Smooth muscle cell (in vitro differentiated cells): Measurements from ENCODE around the gene IGF2BP3. TPM values are rescaled to one million over a fixed set of nuclear protein-coding genes. Genes with fewer than 3 reads are reported as not detected.
"Not testable (repeated sequence)": the region's sequence is repeated elsewhere in the genome, so short reads cannot be mapped to it uniquely, and the experiment has no call there.

ENCODE experiments used
- DNase-seq: peaks from one replicate; lab custom pipeline; 2025; ENCODE audit not compliant: unreplicated experiment; lab: John Stamatoyannopoulos, UW
- H2AFZ ChIP-seq: fragments of 200-600 bp; sonication (generic); 2 replicates; pipeline ENCODE4 v1.6.0; 2016; ENCODE audit warnings: antibody characterized with exemption, low read depth, mild to moderate bottlenecking
- H3F3A ChIP-seq: fragments of 200-600 bp; sonication (generic); 2 replicates; pipeline ENCODE4 v1.6.0; 2017; ENCODE audit warnings: antibody characterized with exemption, low read depth
- H3K27ac ChIP-seq: fragments of 200-600 bp; sonication (generic); 2 replicates; pipeline ENCODE4 v1.5.1; 2016; ENCODE audit warnings: low read depth, mild to moderate bottlenecking
- H3K27me3 ChIP-seq: fragments of 200-600 bp; sonication (generic); 2 replicates; pipeline ENCODE4 v1.6.1; 2016; ENCODE audit warnings: low read depth, mild to moderate bottlenecking
- H3K36me3 ChIP-seq: fragments of 200-600 bp; sonication (generic); 2 replicates; pipeline ENCODE4 v1.5.1; 2016; ENCODE audit warnings: low read depth
- H3K4me1 ChIP-seq: fragments of 200-600 bp; sonication (generic); 2 replicates; pipeline ENCODE4 v1.5.1; 2016; ENCODE audit warnings: low read depth
- H3K4me2 ChIP-seq: fragments of 200-600 bp; sonication (generic); 2 replicates; pipeline ENCODE4 v1.6.0; 2016; ENCODE audit warnings: mild to moderate bottlenecking
- H3K4me3 ChIP-seq: fragments of 200-600 bp; sonication (generic); 2 replicates; pipeline ENCODE4 v1.5.1; 2016; ENCODE audit warnings: mild to moderate bottlenecking
- H3K79me2 ChIP-seq: fragments of 200-600 bp; sonication (generic); 2 replicates; pipeline ENCODE4 v1.6.0; 2016; ENCODE audit warnings: low read depth, mild to moderate bottlenecking
- H3K9ac ChIP-seq: fragments of 200-600 bp; sonication (generic); 2 replicates; pipeline ENCODE4 v1.6.0; 2016; ENCODE audit warnings: low read depth
- H3K9me3 ChIP-seq: fragments of 200-600 bp; sonication (generic); replicated peaks from 2 replicates; pipeline ENCODE4 v1.5.1; 2016; ENCODE audit warnings: low read depth
- H4K20me1 ChIP-seq: fragments of 200-600 bp; sonication (generic); 2 replicates; pipeline ENCODE4 v1.6.0; 2016; ENCODE audit warnings: low read depth
- CTCF ChIP-seq: fragments of 200-600 bp; sonication (generic); IDR thresholded peaks from 2 replicates; pipeline ENCODE4 v1.5.1; 2017; ENCODE audit warnings: borderline replicate concordance, mild to moderate bottlenecking, antibody characterized with exemption; ENCODE audit not compliant: insufficient read depth, poor library complexity, severe bottlenecking
- WGBS: methylation state at CpG from one replicate; pipeline ENCODE4 v1.1.7; 2016; ENCODE audit warnings: low lambda C conversion rate; 5-methylcytosine and 5-hydroxymethylcytosine counted together
- polyA plus RNA-seq: library from polyadenylated mRNA; unstranded; fragments of >200 nt; fragmentation: Nextera tagmentation; extraction: Ambion mirVana; gene quantifications from 2 replicates; pipeline ENCODE4 v1.2.1, GENCODE V29; 2016
- total RNA-seq: library from RNA; depleted of rRNA; stranded (reverse); fragments of >200 nt; gene quantifications from 2 replicates; pipeline ENCODE4 v1.2.3, GENCODE V29; 2014

Gene IGF2BP3
- 28.1 and 35.2 TPM in 2 replicates for total RNA-seq
- 7.9 and 9.7 TPM in 2 replicates for polyA plus RNA-seq

GRCh38 chr7:23470330-23471105 is at the start of gene IGF2BP3:
Gene IGF2BP3, minus strand, starts transcription at chr7:23470491. Its CDS starts 381 bp downstream, at chr7:23470110.
- Histone ChIP-seq H2AFZ (peak within 1 kb of the TSS; percentile 65), H3K36me3 (no peaks in the 10 kb centered on the region), H3K9ac (peak within 1 kb of the TSS; percentile 76), H3F3A (peaks cover 4% of the 10 kb centered on the region), H3K79me2 (peaks cover 43% of the 10 kb centered on the region), H3K27ac (peak within 1 kb of the TSS; percentile 87), H3K27me3 (no peaks in the 10 kb centered on the region), H3K4me3 (peak within 1 kb of the TSS; percentile 69), H3K4me1 (peaks cover 36% of the 10 kb centered on the region), H4K20me1 (peaks cover 21% of the 10 kb centered on the region), H3K9me3 (no peaks in the 10 kb centered on the region), H3K4me2 (peak within 1 kb of the TSS; percentile 94)
- DNase-seq = peak; percentile 41
- TF ChIP-seq CTCF = no peak
- WGBS = under 1% methylated on average over 33 of the region's 34 CpGs

- Histone ChIP-seq H3K4me2 (no peak overlapping the region), H3K9ac (no peak overlapping the region), H3K4me1 (no peaks in the 10 kb centered on the region), H2AFZ (no peak overlapping the region), H3K27me3 (no peaks in the 10 kb centered on the region), H3K27ac (no peak overlapping the region), H4K20me1 (peaks cover 95% of the 10 kb centered on the region), H3K36me3 (peaks cover 44% of the 10 kb centered on the region), H3K4me3 (no peak overlapping the region), H3K9me3 (no peaks in the 10 kb centered on the region), H3K79me2 (peaks cover 92% of the 10 kb centered on the region), H3F3A (peaks cover 3% of the 10 kb centered on the region)
- 97% methylated on average over 2 of the region's 2 CpGs for WGBS
- no peak for DNase-seq
- TF ChIP-seq CTCF = no peak
Observed at GRCh38 chr7:23514755-23515154, 44.5 kb upstream of the IGF2BP3 start.

- not testable (repeated sequence) for H2AFZ ChIP-seq, H3K9ac ChIP-seq, H3F3A ChIP-seq, H3K27ac ChIP-seq, H3K9me3 ChIP-seq, DNase-seq, H3K4me1 ChIP-seq, H3K27me3 ChIP-seq, H3K4me3 ChIP-seq, H3K4me2 ChIP-seq
- 89% methylated on average over 6 of the region's 6 CpGs for WGBS
- peaks cover 35% of the 10 kb centered on the region for H3K36me3 ChIP-seq
- peaks cover 95% of the 10 kb centered on the region for H4K20me1 ChIP-seq
- H3K79me2 ChIP-seq = peaks cover 92% of the 10 kb centered on the region
Observed at GRCh38 chr7:23513746-23514145, 43.5 kb upstream of the IGF2BP3 start.

- Histone ChIP-seq H3K4me1 (no peaks in the 10 kb centered on the region), H3K9ac (no peak overlapping the region), H4K20me1 (no peaks in the 10 kb centered on the region), H3K4me2 (no peak overlapping the region), H3K4me3 (no peak overlapping the region), H3K27me3 (no peaks in the 10 kb centered on the region), H3K36me3 (no peaks in the 10 kb centered on the region), H3K79me2 (no peaks in the 10 kb centered on the region), H3F3A (no peaks in the 10 kb centered on the region), H3K9me3 (no peaks in the 10 kb centered on the region), H2AFZ (no peak overlapping the region), H3K27ac (no peak overlapping the region)
- TF ChIP-seq CTCF = no peak
- no peak for DNase-seq
- WGBS = 98% methylated on average over 9 of the region's 9 CpGs
Observed at GRCh38 chr7:23494009-23494408, 23.7 kb upstream of the IGF2BP3 start.
